GM23338 (cell line): ENCODE results near the gene PKD2. TPM values are rescaled to one million over a fixed set of nuclear protein-coding genes. Genes with fewer than 3 reads are reported as not detected.

Source experiments
- JUNB ChIP-seq: IDR thresholded peaks from one replicate; pipeline ENCODE4 v1.6.1; 2016; ENCODE audit warnings: antibody characterized with exemption; ENCODE audit not compliant: unreplicated experiment
- NANOG ChIP-seq: IDR thresholded peaks from 2 replicates; pipeline ENCODE4 v1.6.1; 2016; ENCODE audit warnings: antibody characterized with exemption, borderline replicate concordance
- STAT1 ChIP-seq: IDR thresholded peaks from one replicate; pipeline ENCODE4 v1.6.1; 2016; ENCODE audit warnings: antibody characterized with exemption; ENCODE audit not compliant: unreplicated experiment
- ZNF114 ChIP-seq: fragments of 250-450 bp; sonication (Bioruptor Pico); IDR thresholded peaks from 2 replicates; pipeline ENCODE4 v1.5.0; 2020; ENCODE audit warnings: mild to moderate bottlenecking, moderate library complexity
- ZNF331 ChIP-seq: fragments of 250-450 bp; sonication (Bioruptor Pico); IDR thresholded peaks from 2 replicates; pipeline ENCODE4 v1.5.0; 2020; ENCODE audit warnings: low read depth, mild to moderate bottlenecking, moderate library complexity
- polyA plus RNA-seq: library from polyadenylated mRNA; unstranded; fragments of >200 nt; fragmentation: Nextera tagmentation; extraction: Ambion mirVana; gene quantifications from 2 replicates; pipeline ENCODE4 v1.2.1, GENCODE V29; 2016
- total RNA-seq: library from RNA; depleted of rRNA; stranded (reverse); fragments of >200 nt; shearing (Covaris generic); gene quantifications from 2 replicates; pipeline ENCODE4 v1.2.3, GENCODE V29; 2014
- TF ChIP-seq, protein P1 (sequence below): fragments of 250-450 bp; sonication (Bioruptor Pico); IDR thresholded peaks from 2 replicates; pipeline ENCODE4 v1.5.0; 2020; ENCODE audit warnings: mild to moderate bottlenecking, moderate library complexity
- TF ChIP-seq, protein P2 (sequence below): IDR thresholded peaks from one replicate; pipeline ENCODE4 v1.6.1; 2018; ENCODE audit warnings: antibody characterized with exemption; ENCODE audit not compliant: unreplicated experiment

The PKD2 gene
- total and polyA plus RNA-seq, 2 experiments from 2014 or later: 17.9 to 45.3 TPM

DNA sequence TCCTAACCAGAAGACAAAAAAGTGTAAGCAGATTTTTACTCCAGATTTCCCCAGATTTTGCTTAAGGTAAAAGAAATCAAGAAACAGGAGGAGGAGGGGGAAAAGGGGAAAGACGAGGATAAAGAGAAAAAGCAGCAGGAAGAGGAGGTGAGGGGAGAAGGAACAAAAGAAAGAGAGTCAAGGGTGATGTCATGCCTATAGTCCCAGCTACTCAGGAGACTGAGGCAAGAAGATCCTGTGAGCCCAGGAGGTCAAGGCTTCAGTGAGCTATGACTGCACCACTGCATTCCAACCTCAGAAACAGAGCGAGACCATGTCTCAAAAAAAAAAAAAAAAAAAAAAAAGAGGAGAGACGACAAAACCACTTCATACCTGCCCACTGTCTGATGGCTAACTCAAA is 12.0 kb upstream of the PKD2 start (continued):
- TF ChIP-seq, protein P1, sequence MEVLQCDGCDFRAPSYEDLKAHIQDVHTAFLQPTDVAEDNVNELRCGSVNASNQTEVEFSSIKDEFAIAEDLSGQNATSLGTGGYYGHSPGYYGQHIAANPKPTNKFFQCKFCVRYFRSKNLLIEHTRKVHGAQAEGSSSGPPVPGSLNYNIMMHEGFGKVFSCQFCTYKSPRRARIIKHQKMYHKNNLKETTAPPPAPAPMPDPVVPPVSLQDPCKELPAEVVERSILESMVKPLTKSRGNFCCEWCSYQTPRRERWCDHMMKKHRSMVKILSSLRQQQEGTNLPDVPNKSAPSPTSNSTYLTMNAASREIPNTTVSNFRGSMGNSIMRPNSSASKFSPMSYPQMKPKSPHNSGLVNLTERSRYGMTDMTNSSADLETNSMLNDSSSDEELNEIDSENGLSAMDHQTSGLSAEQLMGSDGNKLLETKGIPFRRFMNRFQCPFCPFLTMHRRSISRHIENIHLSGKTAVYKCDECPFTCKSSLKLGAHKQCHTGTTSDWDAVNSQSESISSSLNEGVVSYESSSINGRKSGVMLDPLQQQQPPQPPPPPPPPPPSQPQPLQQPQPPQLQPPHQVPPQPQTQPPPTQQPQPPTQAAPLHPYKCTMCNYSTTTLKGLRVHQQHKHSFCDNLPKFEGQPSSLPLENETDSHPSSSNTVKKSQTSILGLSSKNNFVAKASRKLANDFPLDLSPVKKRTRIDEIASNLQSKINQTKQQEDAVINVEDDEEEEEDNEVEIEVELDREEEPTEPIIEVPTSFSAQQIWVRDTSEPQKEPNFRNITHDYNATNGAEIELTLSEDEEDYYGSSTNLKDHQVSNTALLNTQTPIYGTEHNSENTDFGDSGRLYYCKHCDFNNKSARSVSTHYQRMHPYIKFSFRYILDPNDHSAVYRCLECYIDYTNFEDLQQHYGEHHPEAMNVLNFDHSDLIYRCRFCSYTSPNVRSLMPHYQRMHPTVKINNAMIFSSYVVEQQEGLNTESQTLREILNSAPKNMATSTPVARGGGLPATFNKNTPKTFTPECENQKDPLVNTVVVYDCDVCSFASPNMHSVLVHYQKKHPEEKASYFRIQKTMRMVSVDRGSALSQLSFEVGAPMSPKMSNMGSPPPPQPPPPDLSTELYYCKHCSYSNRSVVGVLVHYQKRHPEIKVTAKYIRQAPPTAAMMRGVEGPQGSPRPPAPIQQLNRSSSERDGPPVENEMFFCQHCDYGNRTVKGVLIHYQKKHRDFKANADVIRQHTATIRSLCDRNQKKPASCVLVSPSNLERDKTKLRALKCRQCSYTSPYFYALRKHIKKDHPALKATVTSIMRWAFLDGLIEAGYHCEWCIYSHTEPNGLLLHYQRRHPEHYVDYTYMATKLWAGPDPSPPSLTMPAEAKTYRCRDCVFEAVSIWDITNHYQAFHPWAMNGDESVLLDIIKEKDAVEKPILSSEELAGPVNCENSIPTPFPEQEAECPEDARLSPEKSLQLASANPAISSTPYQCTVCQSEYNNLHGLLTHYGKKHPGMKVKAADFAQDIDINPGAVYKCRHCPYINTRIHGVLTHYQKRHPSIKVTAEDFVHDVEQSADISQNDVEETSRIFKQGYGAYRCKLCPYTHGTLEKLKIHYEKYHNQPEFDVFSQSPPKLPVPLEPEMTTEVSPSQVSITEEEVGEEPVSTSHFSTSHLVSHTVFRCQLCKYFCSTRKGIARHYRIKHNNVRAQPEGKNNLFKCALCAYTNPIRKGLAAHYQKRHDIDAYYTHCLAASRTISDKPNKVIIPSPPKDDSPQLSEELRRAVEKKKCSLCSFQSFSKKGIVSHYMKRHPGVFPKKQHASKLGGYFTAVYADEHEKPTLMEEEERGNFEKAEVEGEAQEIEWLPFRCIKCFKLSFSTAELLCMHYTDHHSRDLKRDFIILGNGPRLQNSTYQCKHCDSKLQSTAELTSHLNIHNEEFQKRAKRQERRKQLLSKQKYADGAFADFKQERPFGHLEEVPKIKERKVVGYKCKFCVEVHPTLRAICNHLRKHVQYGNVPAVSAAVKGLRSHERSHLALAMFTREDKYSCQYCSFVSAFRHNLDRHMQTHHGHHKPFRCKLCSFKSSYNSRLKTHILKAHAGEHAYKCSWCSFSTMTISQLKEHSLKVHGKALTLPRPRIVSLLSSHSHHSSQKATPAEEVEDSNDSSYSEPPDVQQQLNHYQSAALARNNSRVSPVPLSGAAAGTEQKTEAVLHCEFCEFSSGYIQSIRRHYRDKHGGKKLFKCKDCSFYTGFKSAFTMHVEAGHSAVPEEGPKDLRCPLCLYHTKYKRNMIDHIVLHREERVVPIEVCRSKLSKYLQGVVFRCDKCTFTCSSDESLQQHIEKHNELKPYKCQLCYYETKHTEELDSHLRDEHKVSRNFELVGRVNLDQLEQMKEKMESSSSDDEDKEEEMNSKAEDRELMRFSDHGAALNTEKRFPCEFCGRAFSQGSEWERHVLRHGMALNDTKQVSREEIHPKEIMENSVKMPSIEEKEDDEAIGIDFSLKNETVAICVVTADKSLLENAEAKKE (CRISPR knock-in tag): no peak
- TF ChIP-seq, protein P2, sequence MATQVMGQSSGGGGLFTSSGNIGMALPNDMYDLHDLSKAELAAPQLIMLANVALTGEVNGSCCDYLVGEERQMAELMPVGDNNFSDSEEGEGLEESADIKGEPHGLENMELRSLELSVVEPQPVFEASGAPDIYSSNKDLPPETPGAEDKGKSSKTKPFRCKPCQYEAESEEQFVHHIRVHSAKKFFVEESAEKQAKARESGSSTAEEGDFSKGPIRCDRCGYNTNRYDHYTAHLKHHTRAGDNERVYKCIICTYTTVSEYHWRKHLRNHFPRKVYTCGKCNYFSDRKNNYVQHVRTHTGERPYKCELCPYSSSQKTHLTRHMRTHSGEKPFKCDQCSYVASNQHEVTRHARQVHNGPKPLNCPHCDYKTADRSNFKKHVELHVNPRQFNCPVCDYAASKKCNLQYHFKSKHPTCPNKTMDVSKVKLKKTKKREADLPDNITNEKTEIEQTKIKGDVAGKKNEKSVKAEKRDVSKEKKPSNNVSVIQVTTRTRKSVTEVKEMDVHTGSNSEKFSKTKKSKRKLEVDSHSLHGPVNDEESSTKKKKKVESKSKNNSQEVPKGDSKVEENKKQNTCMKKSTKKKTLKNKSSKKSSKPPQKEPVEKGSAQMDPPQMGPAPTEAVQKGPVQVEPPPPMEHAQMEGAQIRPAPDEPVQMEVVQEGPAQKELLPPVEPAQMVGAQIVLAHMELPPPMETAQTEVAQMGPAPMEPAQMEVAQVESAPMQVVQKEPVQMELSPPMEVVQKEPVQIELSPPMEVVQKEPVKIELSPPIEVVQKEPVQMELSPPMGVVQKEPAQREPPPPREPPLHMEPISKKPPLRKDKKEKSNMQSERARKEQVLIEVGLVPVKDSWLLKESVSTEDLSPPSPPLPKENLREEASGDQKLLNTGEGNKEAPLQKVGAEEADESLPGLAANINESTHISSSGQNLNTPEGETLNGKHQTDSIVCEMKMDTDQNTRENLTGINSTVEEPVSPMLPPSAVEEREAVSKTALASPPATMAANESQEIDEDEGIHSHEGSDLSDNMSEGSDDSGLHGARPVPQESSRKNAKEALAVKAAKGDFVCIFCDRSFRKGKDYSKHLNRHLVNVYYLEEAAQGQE: no peak
- TF ChIP-seq ZNF331 (CRISPR knock-in tag) (no peak), ZNF114 (CRISPR knock-in tag) (no peak), NANOG (no peak), JUNB (no peak), STAT1 (no peak)
